Measurements from ENCODE around the gene EIF4E1B.

GRCh38 chr5:176664886-176665285 lies 34.4 kb downstream of the EIF4E1B start:
- TF ChIP-seq CTCF (IDR thresholded peaks at IDR 0.05) (no peak), EZH2 (IDR thresholded peaks at IDR 0.05; ENCODE audit: borderline replicate concordance, insufficient read depth, low read depth, low read length, poor library complexity, severe bottlenecking) (no peak)
